Activated gamma-delta T cell (primary cell): ENCODE results near the gene TRPM1.

ENCODE experiments used
- DNase-seq: peaks from one replicate; lab custom pipeline; 2025; lab: John Stamatoyannopoulos, UW

TRPM1 gene

DNA sequence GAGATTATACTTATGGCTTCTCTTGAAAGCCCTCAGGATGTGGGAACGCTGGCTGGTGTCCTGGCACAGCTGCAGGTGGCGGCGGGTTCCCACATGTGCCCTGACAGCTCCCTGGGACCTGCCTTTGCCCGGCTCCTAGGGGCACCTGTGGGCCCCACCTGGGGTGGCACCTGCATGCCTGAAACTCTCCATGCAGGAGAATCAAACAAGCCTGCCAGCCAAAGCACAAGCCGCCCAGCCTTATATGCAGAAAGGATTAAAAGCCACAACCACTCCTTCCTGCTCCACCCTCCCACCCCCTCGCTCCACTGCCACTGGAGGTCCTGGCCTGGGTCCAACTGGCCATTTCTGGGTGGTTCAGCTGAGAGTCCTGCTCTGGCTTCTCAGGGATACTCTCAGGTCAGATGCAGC lies 18.1 kb downstream of the TRPM1 start:
- no peak for DNase-seq

GRCh38 chr15:31082771-31083369 lies 18.7 kb downstream of the TRPM1 start:
- DNase-seq = no peak

DNA sequence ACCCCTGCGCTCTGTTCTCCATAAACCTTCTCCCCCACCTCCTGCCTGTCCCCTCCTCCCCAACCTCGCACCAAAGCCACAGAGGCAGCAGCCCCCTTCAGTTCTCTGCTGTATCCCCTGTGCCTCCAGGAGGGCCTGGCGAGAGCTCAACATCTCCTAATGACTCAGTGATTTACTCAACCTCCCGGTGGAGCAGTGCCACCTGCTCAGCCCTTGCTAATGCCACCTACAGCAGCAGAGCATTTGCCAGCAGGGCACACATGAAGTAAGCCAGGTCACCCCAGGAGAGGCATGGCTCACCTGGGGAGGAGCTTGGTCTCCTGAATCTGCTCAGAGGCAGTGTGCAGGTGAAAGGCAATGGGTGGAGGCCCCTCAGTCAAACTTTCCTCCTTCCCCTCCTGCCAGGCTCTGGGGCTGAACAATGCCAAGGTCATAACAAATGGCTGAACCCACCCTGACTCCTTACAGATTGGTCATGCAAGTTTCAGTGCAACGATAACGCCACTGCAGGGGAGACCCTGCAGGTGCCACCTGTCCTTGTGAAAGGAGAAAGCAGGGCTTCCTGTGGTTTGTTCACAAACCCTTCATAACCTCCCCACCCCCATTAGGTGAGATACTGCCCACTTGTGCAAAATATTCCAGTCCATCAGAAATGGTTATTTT lies 19.8 kb downstream of the TRPM1 start:
- DNase-seq = no peak

GRCh38 chr15:31081056-31081455 lies 20.5 kb downstream of the TRPM1 start:
- no peak for DNase-seq

- no peak for DNase-seq
Measured at GRCh38 chr15:31080591-31081014, 20.9 kb downstream of the TRPM1 start.

DNA sequence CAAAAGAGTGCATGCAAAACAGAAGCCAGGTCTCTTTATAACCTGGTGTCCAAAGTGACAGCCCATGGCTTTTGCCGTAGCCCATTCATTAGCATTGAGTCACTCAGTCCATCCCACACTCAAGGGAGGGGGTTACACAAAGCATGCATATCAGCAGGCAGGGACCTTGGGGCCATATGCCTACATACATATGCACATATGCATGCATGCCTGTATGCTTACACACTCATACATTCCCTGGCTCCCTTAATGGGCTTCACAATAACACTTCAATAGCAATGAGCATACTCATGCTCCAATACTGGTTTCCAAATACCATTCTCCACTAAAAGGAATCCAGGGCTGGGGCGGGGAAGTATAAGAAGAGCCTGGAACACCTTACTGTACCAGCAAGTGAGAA lies 22.0 kb downstream of the TRPM1 start:
- no peak for DNase-seq

GRCh38 chr15:31078471-31078870 lies 23.1 kb downstream of the TRPM1 start:
- DNase-seq = no peak

DNA sequence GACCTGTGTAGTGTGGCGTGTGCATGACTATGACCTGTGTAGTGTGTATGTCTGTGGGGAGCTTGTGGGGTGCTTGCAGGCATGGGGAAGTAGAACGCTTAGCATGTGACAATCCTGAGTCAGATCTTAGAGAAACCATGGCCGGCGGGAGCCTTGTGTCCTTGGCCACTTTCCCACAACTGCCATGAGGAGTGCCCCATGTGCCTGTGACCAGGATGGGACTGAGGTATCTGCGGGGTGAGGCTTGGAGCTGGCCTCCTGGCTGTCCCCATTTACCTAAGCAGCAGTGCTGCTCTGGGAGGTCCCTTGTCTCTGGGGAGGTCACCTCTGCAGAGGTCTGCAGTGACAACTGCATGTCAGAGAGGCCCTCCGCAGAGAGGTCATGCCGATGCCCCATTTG lies 23.6 kb downstream of the TRPM1 start:
- DNase-seq = no peak

DNA sequence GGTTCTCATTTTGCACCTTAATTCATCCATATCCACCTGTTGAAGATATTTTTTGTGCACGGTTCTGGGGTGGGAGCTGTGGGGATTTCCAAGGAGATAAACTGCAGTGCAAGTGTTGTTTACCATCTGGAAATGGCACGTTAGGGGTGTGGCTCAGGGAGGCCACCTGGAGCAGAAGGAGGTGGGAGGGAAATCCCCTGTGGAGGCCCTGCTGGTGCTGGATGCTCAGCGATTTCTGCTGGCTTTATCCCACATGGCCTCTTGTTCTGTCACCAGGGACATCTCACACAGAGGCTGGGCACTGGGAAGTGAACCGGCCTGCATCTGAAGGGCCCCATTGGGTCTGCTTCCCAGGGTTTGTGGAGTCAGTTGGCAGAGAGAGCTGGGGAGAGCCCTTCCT lies 24.3 kb downstream of the TRPM1 start:
- DNase-seq = no peak

GRCh38 chr15:31074321-31074720 lies 27.2 kb downstream of the TRPM1 start:
- DNase-seq = no peak

- no peak for DNase-seq
Measured at GRCh38 chr15:31070867-31071266, 30.7 kb downstream of the TRPM1 start.

DNA sequence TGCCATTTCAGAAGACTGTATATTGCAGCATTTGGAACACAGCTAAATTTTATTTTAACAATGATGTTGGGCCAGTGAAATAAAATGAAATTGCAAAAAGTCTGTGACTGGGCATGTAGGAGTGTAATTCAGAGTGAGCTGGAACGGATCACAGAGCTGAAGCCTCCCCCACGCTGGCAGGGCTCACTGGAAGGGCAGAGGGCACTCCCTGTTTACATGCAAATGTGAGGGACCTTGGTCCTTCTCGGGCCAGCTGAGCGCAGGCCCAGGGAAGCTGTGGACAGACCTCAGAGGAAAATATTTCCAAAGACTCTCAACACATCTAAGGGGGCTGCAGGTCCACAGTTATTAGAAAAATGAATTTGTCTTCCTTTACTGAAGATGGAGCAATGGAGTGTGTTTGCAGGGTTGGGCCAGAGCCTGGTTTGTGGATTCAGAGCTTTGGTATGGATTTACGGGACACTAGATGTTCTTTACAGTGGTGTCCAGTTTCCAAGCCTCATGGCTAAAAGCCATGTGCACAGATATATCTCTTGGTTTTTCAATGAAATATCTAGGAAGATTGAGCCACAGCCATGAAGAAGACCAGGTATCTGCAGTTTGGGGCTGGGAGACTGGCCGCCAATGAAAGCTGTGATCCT lies 32.0 kb downstream of the TRPM1 start:
- DNase-seq = no peak

DNA sequence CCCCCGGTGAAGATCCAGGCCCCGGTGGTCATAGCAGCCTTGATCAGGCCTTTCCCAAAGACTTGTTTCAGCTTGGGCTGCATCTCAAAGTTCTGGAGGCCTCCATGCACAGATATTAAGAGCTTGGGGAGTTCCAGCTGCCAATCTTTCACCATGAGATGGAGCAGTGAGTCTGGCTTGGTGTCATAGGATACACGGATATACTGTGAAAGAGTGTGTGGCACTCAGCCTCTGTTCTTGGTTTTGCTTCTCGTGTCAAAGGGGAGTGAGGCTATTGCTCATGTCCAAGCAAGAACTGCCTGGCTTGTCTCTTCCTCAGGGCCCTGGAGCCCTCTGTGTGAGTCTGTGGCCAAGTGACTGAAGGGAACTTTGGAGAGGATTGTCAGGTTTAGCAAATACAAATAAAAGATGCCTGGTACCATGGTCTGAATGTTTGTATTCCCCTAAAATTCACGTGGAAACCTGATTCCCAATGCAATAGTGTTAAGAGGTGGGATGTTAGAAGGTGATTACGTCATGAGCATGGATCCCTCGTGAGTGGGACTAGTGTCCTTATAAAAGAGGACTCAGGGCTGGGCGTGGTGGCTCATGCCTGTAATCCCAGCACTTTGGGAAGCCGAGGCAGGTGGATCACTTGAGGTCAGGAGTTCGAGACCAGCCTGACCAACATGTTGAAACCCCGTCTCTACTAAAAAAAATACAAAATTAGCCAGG lies 33.5 kb downstream of the TRPM1 start:
- no peak for DNase-seq

- no peak for DNase-seq
Measured at GRCh38 chr15:31065824-31066223, 35.7 kb downstream of the TRPM1 start.

DNA sequence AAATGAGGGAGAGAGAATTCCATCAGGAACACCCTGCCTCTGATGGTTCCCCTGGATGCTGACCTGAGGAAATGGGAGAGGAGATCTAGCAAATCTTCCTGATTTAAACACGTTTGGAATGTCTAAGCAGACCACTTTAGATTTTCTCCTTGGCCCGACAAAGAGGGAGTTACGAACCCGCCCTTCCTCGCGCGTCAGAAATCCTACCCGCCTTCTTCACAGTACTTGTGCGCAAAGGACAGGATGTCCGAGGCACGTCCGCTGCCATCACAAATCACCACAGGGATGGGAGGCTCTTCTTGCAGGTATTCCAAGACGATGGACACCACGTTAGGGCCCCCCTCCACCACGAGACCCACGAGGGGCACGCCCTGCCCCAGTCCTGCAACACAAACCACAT lies 38.6 kb downstream of the TRPM1 start:
- DNase-seq = no peak

- no peak for DNase-seq
Measured at GRCh38 chr15:31062310-31062847, 39.1 kb downstream of the TRPM1 start.

DNA sequence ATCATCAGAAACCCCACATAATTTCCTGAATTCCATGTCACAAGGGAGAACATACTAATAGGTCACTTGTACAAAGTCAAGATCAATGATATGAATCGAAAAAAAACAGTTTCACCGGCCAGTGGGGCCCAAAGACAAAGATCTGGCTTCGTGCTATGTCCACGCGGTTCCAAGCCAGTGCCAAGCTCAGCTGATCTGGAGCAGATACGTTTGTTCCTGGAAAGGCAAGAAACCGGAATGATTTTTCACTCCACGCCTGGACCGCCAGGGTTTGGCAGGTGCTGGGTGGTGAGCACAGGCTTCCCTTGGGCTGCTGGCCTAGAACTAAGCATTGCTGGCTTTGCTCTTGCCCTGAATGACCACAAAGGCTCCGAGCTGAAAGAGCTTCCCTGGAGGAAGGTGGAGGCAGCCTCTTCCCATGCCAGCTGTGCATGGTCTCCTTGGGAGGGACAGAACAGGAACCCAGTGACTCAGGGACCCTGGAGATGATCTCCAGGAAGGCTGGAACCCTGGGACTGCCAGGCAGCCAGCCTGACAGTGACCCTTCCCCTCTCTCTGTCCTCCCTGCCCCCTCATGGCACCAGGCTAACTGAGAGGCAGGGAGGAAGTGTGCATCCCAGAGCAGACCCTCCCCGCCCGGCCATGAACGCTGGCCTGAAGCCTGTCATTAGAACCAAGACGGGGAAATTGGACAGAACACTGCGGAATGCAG lies 40.9 kb downstream of the TRPM1 start:
- DNase-seq = no peak

DNA sequence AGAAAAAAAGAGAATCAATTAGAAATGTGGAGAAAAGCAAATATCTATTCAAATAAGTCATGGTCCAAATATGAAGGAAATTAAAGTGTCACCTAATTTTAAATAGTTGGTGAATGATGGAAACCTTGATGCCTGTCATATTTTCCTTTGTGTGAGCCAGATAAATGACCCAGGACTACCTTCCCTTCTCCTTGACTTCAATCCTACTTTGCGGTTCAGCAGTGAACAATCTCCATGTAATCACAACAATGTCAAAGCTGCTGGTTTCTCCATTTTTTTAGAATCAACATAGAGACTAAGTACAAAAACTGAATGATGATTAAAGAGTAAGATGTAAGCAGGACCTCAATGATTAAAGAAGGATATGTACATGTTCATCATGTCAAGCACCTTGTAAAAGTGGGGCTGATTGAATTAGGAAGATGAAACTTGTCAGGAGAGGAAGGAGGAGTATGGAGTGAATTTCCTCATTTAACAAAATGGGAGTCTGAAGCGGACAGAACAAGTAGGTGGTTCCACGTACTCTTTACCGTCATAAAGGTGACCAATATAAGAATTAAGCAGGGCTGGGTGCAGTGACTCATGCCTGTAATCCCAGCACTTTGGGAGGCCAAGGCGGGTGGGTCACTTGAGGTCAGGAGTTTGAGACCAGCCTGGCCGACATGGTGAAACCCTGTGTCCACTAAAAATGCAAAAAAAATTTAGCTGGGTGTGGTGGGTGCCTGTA lies 43.1 kb downstream of the TRPM1 start:
- DNase-seq = no peak

GRCh38 chr15:31051496-31052080 lies 49.9 kb downstream of the TRPM1 start:
- no peak for DNase-seq

DNA sequence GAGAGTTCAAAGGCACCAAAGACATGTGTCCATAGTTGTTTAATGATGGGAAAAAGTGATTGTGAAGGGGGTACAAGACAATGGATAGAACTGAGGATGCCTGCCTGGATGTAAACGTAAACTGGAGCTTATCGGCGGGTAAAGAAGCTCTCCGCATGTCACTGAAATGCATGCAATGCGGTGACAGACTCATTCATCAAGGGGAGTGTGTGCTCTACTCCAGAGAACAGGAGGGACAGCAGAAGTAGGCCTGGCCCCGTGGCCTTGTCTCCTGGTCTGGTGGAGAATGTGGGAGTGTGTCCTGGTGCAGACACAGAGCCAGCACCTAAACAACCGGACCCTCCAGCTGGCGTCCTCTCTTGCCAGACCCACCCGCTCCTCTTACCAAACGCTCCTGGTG lies 50.6 kb downstream of the TRPM1 start:
- no peak for DNase-seq
